Measurements from ENCODE around the gene NOTUM.
"Not testable (repeated sequence)": the region's sequence is repeated elsewhere in the genome, so short reads cannot be mapped to it uniquely, and the experiment has no call there.

Gene NOTUM

GRCh38 chr17:81996232-81996756 is 35.3 kb upstream of the NOTUM start:
- no peak for DNase-seq (ENCODE audit: low spot score)

GRCh38 chr17:81995463-81996231 is 34.7 kb upstream of the NOTUM start:
- no peak for DNase-seq (ENCODE audit: low spot score)

- no peak for DNase-seq (ENCODE audit: low spot score)
These were observed 33.8 kb upstream of the NOTUM start for GRCh38 chr17:81994593-81995462.

GRCh38 chr17:81993729-81994592 is 33.0 kb upstream of the NOTUM start:
- no peak for DNase-seq (ENCODE audit: low spot score)

GRCh38 chr17:81992306-81993102 is 31.5 kb upstream of the NOTUM start:
- no peak for DNase-seq (ENCODE audit: low spot score)

GRCh38 chr17:81991684-81992305 is 30.8 kb upstream of the NOTUM start:
- DNase-seq (ENCODE audit: low spot score) = peak; percentile 5

GRCh38 chr17:81990836-81991683 is 30.1 kb upstream of the NOTUM start:
- DNase-seq (ENCODE audit: low spot score) = no peak

- no peak for DNase-seq (ENCODE audit: low spot score)
These were observed 26.3 kb upstream of the NOTUM start for GRCh38 chr17:81987161-81987770.

- no peak for DNase-seq (ENCODE audit: low spot score)
These were observed 25.6 kb upstream of the NOTUM start for GRCh38 chr17:81986606-81987005.

- no peak for DNase-seq (ENCODE audit: low spot score)
These were observed 23.9 kb upstream of the NOTUM start for GRCh38 chr17:81984773-81985410.

- no peak for DNase-seq (ENCODE audit: low spot score)
These were observed 22.8 kb upstream of the NOTUM start for GRCh38 chr17:81983639-81984373.

- no peak for DNase-seq (ENCODE audit: low spot score)
These were observed 22.1 kb upstream of the NOTUM start for GRCh38 chr17:81983011-81983638.

- not testable (repeated sequence) for DNase-seq (ENCODE audit: low spot score)
These were observed 20.5 kb upstream of the NOTUM start for GRCh38 chr17:81981511-81981910.

GRCh38 chr17:81980707-81981343 is 19.8 kb upstream of the NOTUM start:
- DNase-seq (ENCODE audit: low spot score) = no peak

GRCh38 chr17:81980122-81980521 is 19.1 kb upstream of the NOTUM start:
- no peak for DNase-seq (ENCODE audit: low spot score)

- no peak for DNase-seq (ENCODE audit: low spot score)
These were observed 17.7 kb upstream of the NOTUM start for GRCh38 chr17:81978524-81979298.

Measured in LoVo (cell line).